PC-3 (cell line): ENCODE results near the gene KIF6. TPM values are rescaled to one million over a fixed set of nuclear protein-coding genes. Genes with fewer than 3 reads are reported as not detected.

Experiments
- ATAC-seq: fragments of 200-7000 bp; cut with Tn5 transposase; 2 replicates; pipeline ENCODE4 v1.9.1; 2020; ENCODE audit warnings: mild to moderate bottlenecking, moderate library complexity
- BruUV-seq: library from RNA; stranded (reverse); fragments of 400-500 nt; replicated peaks from 2 replicates; lab custom pipeline; 2021; lab: Mats Ljungman, UMichigan
- CTCF ChIA-PET: fragments of 300-600 bp; sonication (Branson Sonifier 250); formaldehyde crosslinking; loops from one replicate; lab custom pipeline; 2022; ENCODE audit warnings: antibody characterized with exemption; lab: Charles Lee
- POLR2A ChIA-PET: fragments of 300-600 bp; sonication (Branson Sonifier 250); formaldehyde crosslinking; loops from one replicate; lab custom pipeline; 2022; ENCODE audit warnings: antibody characterized with exemption; ENCODE audit not compliant: unreplicated experiment; lab: Charles Lee
- DNase-seq: peaks from one replicate; pipeline ENCODE4 v3.0.0-alpha.2; 2015
- H2AFZ ChIP-seq: fragments of 300-600 bp; sonication (generic); 2 replicates; pipeline ENCODE4 v1.6.0; 2016; ENCODE audit warnings: antibody characterized with exemption, low read length
- H3F3A ChIP-seq: fragments of 300-600 bp; sonication (generic); one replicate; pipeline ENCODE4 v1.6.0; 2017; ENCODE audit warnings: antibody characterized with exemption, low read length, control low read depth, mild to moderate bottlenecking; ENCODE audit not compliant: unreplicated experiment
- H3K27ac ChIP-seq: fragments of 300-600 bp; sonication (generic); 2 replicates; pipeline ENCODE4 v1.5.1; 2016; ENCODE audit warnings: mild to moderate bottlenecking, low read length
- H3K27me3 ChIP-seq: fragments of 300-600 bp; sonication (generic); 2 replicates; pipeline ENCODE4 v1.6.1; 2016; ENCODE audit warnings: low read length, mixed read lengths
- H3K36me3 ChIP-seq: fragments of 300-600 bp; sonication (generic); 2 replicates; pipeline ENCODE4 v1.6.1; 2016; ENCODE audit warnings: low read depth, mixed run types, low read length, mixed read lengths
- H3K4me1 ChIP-seq: fragments of 300-600 bp; sonication (generic); 2 replicates; pipeline ENCODE4 v1.5.1; 2016; ENCODE audit warnings: low read length; ENCODE audit not compliant: insufficient read depth
- H3K4me2 ChIP-seq: fragments of 300-600 bp; sonication (generic); 2 replicates; pipeline ENCODE4 v1.6.0; 2016; ENCODE audit warnings: low read length
- H3K4me3 ChIP-seq: fragments of 300-600 bp; sonication (generic); 2 replicates; pipeline ENCODE4 v1.5.1; 2016; ENCODE audit warnings: mild to moderate bottlenecking, low read length, mixed read lengths
- H3K79me2 ChIP-seq: fragments of 300-600 bp; sonication (generic); 2 replicates; pipeline ENCODE4 v1.6.1; 2017; ENCODE audit warnings: low read length, mixed read lengths
- H3K9ac ChIP-seq: fragments of 300-600 bp; sonication (generic); 2 replicates; pipeline ENCODE4 v1.6.0; 2016; ENCODE audit warnings: mild to moderate bottlenecking, low read length
- H3K9me2 ChIP-seq: fragments of 300-600 bp; sonication (generic); replicated peaks from 2 replicates; pipeline ENCODE4 v1.6.1; 2016; ENCODE audit warnings: mixed run types, low read length, mixed read lengths
- H3K9me3 ChIP-seq: fragments of 300-600 bp; sonication (generic); 2 replicates; pipeline ENCODE4 v1.6.1; 2016; ENCODE audit warnings: low read length, mixed read lengths
- H4K20me1 ChIP-seq: fragments of 300-600 bp; sonication (generic); 2 replicates; pipeline ENCODE4 v1.6.1; 2016; ENCODE audit warnings: low read length, mixed read lengths
- EZH2 ChIP-seq: fragments of 300-600 bp; sonication (generic); IDR thresholded peaks from one replicate; pipeline ENCODE4 v1.6.1; 2017; ENCODE audit warnings: antibody characterized with exemption, mild to moderate bottlenecking, low read length; ENCODE audit not compliant: unreplicated experiment
- EZH2phosphoT487 ChIP-seq: fragments of 300-600 bp; sonication (generic); IDR thresholded peaks from 2 replicates; pipeline ENCODE4 v1.6.1; 2018; ENCODE audit warnings: mild to moderate bottlenecking, antibody characterized with exemption, low read length, borderline replicate concordance
- intact Hi-C: fragments of 100-400 bp; cut with micrococcal nuclease; formaldehyde crosslinking; loops from 2 replicates; pipeline ENCODE4 v1.9.0; 2023
- total RNA-seq: library from RNA; depleted of rRNA; stranded (reverse); fragments of >200 nt; gene quantifications from 2 replicates; pipeline ENCODE4 v1.2.3, GENCODE V29; 2014
- TF ChIP-seq, protein P1 (sequence below): fragments of 300-600 bp; sonication (generic); conservative IDR thresholded peaks from 2 replicates; pipeline ENCODE4 v1.5.1; 2017; ENCODE audit warnings: antibody characterized with exemption, low read depth, mild to moderate bottlenecking, low read length

KIF6 gene
- total RNA-seq, 1 experiment from 2014 or later: 0.07 TPM

DNA sequence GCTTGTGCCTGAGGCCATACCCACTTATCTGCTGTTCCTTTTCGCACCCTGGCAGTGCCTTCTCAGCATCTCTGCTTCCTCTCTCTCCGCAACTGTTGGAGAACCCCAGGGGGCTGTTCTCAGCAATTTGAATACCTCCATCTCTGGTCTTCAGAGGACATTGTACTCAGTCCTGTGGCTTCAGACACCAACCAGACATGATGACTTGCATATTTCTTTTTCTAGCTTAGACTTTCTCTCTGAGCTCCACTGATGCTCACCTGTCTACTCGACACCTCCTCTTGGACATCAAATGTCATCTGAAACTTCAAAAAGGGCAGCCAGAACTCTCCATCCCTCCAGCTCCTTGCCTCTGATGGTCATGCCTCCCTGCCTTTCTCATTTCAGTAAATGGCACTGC, 383.9 kb downstream of the KIF6 start:
- Histone ChIP-seq H3K9me2 (no peaks in the 10 kb centered on the region), H3K4me2 (no peak overlapping the region), H3K79me2 (no peaks in the 10 kb centered on the region), H3F3A (no peaks in the 10 kb centered on the region), H2AFZ (no peak overlapping the region), H4K20me1 (no peaks in the 10 kb centered on the region), H3K36me3 (no peaks in the 10 kb centered on the region), H3K9ac (no peak overlapping the region), H3K4me1 (no peaks in the 10 kb centered on the region), H3K27me3 (peaks cover 46% of the 10 kb centered on the region), H3K4me3 (no peak overlapping the region), H3K27ac (no peak overlapping the region), H3K9me3 (no peaks in the 10 kb centered on the region)
- intact Hi-C loops: loop anchor here (10.0 kb wide), 1 partner anchor 1973 kb away; no protein-coding TSS in a partner anchor
- DNase-seq: no peak
- no TSS peak for BruUV-seq
- ATAC-seq: no peak
- no peak for TF ChIP-seq EZH2phosphoT487
- TF ChIP-seq EZH2: no peak
- ChIA-PET POLR2A (no interaction called here), CTCF (no interaction called here)

DNA sequence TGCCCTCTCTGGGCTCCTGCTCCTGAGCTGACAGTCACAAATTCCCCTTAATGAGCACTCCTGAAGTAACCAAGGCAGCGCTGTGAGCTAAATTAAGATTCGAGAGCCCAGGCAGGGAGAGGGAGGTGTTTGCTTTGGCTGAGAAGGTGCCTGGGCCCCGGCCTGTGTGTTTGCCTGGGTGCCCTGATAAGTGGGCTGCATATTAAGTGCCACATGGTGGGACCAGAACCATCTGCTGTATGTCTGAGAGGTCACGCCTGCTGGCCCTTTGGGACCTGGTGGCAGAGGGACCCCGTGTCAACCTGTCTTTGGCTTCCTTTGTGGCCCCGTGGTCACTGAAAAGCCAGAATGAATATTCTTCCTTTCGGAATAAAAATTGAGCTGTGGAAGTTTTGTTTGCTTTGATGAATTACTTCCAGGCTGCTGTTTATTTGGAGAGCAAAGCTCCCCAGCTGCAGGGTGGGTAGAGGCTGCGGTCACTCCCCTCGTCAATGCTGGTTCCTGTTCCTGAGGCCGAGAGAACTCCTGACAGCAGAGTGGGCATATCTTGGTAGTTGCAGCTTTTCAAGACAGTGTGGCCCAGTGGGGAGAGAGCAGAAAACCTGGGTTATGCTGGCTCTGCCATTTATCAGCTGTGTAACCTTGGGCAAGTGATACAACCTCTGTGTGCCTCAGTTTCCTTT, 385.2 kb downstream of the KIF6 start:
- intact Hi-C loops: loop anchor here (10.0 kb wide), 1 partner anchor 1975 kb away; no protein-coding TSS in a partner anchor
- POLR2A ChIA-PET: no interaction called here

DNA sequence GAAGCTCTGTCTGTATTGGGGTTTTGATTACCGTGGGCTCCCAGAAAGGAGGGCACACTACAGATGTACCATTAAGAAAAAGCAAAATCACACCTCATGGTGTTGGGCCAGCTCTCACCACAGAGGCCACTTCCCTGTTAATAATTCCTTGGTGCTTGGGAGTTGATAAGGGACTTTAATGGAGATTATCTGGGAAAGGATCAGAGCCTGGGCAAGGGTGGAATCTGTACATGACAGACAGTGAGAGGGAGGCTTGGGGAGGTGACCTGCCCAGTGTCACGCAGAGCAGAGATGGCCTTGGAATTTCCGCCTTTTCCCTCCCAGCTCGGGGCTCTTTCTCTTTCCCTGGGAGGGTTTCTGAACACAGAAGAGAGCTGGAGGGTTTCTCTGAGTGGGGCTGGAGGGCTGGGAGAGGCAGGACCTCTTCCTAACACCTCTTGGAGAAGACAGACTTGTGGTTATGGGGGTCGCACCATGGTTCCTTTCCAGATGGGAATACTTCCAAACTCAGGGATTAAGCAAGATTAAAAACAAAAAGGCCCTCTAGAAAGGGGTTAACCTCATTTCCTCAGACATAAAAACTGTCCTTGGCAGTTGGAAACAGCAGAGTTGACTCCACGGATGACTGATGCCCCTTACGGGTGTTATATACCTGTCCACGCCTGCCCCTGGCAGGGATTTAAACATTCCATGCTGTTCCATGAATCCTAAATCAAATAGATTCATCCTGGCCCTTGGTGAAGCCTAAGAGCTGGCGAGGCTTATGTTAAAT, 385.9 kb downstream of the KIF6 start:
- DNase-seq (no peak), ATAC-seq (no peak)

More for the DNA sequence above, 385.2 kb downstream of the KIF6 start:
- no peaks in the 10 kb centered on the region for H3K9me3 ChIP-seq
- ATAC-seq: no peak
- no peaks in the 10 kb centered on the region for H3K4me1 ChIP-seq
- no peak overlapping the region for H3K9ac ChIP-seq
- no peak overlapping the region for H3K27ac ChIP-seq
- H3K4me2 ChIP-seq: no peak overlapping the region
- no TSS peak for BruUV-seq
- no peak for DNase-seq
- no peaks in the 10 kb centered on the region for H3F3A ChIP-seq
- no peaks in the 10 kb centered on the region for H3K9me2 ChIP-seq
- peaks cover 46% of the 10 kb centered on the region for H3K27me3 ChIP-seq
- no peaks in the 10 kb centered on the region for H4K20me1 ChIP-seq
- TF ChIP-seq EZH2: no peak
- TF ChIP-seq, protein P1, sequence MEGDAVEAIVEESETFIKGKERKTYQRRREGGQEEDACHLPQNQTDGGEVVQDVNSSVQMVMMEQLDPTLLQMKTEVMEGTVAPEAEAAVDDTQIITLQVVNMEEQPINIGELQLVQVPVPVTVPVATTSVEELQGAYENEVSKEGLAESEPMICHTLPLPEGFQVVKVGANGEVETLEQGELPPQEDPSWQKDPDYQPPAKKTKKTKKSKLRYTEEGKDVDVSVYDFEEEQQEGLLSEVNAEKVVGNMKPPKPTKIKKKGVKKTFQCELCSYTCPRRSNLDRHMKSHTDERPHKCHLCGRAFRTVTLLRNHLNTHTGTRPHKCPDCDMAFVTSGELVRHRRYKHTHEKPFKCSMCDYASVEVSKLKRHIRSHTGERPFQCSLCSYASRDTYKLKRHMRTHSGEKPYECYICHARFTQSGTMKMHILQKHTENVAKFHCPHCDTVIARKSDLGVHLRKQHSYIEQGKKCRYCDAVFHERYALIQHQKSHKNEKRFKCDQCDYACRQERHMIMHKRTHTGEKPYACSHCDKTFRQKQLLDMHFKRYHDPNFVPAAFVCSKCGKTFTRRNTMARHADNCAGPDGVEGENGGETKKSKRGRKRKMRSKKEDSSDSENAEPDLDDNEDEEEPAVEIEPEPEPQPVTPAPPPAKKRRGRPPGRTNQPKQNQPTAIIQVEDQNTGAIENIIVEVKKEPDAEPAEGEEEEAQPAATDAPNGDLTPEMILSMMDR: no peak
- TF ChIP-seq EZH2phosphoT487: no peak
- H3K79me2 ChIP-seq: no peaks in the 10 kb centered on the region
- no peak overlapping the region for H2AFZ ChIP-seq
- CTCF ChIA-PET: no interaction called here
- no peak overlapping the region for H3K4me3 ChIP-seq
- H3K36me3 ChIP-seq: no peaks in the 10 kb centered on the region

More for the DNA sequence above, 385.9 kb downstream of the KIF6 start:
- no peaks in the 10 kb centered on the region for H3K4me1 ChIP-seq
- H3K36me3 ChIP-seq: no peaks in the 10 kb centered on the region
- H3K9ac ChIP-seq: no peak overlapping the region
- TF ChIP-seq EZH2: no peak
- no peak for TF ChIP-seq EZH2phosphoT487
- TF ChIP-seq, protein P1: no peak
- no peaks in the 10 kb centered on the region for H3K9me2 ChIP-seq
- POLR2A ChIA-PET: no interaction called here
- BruUV-seq: no TSS peak
- no peaks in the 10 kb centered on the region for H4K20me1 ChIP-seq
- no peak overlapping the region for H2AFZ ChIP-seq
- no peaks in the 10 kb centered on the region for H3K9me3 ChIP-seq
- H3K27ac ChIP-seq: no peak overlapping the region
- H3K27me3 ChIP-seq: peaks cover 46% of the 10 kb centered on the region
- H3K4me2 ChIP-seq: no peak overlapping the region
- no peaks in the 10 kb centered on the region for H3F3A ChIP-seq
- intact Hi-C loops: no loop called here
- CTCF ChIA-PET: no interaction called here
- no peak overlapping the region for H3K4me3 ChIP-seq
- no peaks in the 10 kb centered on the region for H3K79me2 ChIP-seq
